H1 (cell line): Measurements from ENCODE around the gene ZNF829. TPM values are rescaled to one million over a fixed set of nuclear protein-coding genes. Genes with fewer than 3 reads are reported as not detected.

Experiments used
- EGR1 ChIP-seq: IDR thresholded peaks from 2 replicates; pipeline ENCODE4 v1.6.1; 2011; ENCODE audit warnings: low read depth, low read length, borderline replicate concordance
- EP300 ChIP-seq, 2 experiments: IDR thresholded peaks; 1 replicate in 1 of 2; 2 replicates in 1 of 2; pipeline ENCODE4 v1.6.1; 2011 to 2012; ENCODE audit warnings: low read depth in 2 of 2, low read length in 2 of 2, mild to moderate bottlenecking in 2 of 2, borderline replicate concordance in 1 of 2, inconsistent platforms in 1 of 2, moderate library complexity in 1 of 2
- FOSL1 ChIP-seq: IDR thresholded peaks from 2 replicates; pipeline ENCODE4 v1.6.1; 2011; ENCODE audit warnings: mild to moderate bottlenecking, low read depth, low read length, moderate library complexity; ENCODE audit not compliant: insufficient read depth
- POLR2A ChIP-seq, 2 experiments: IDR thresholded peaks; 1 replicate in 1 of 2; 2 replicates in 1 of 2; pipeline ENCODE4 v1.6.1; 2011; ENCODE audit warnings: low read depth in 2 of 2, low read length in 2 of 2, mild to moderate bottlenecking in 2 of 2; ENCODE audit errors: control extremely low read depth in 1 of 2
- POLR2AphosphoS5 ChIP-seq: IDR thresholded peaks from 2 replicates; pipeline ENCODE4 v1.6.1; 2011; ENCODE audit warnings: low read depth, low read length
- SIN3A ChIP-seq, 2 experiments: IDR thresholded peaks in 1 of 2; conservative IDR thresholded peaks in 1 of 2; 2 replicates each; pipeline ENCODE4 v1.6.1; 2011 to 2012; ENCODE audit warnings: low read length in 2 of 2, improper control_type of control experiment in 1 of 2, low read depth in 1 of 2, mild to moderate bottlenecking in 1 of 2
- SRF ChIP-seq: IDR thresholded peaks from 2 replicates; pipeline ENCODE4 v1.6.1; 2011; ENCODE audit warnings: mild to moderate bottlenecking, low read depth, low read length, moderate library complexity
- TBP ChIP-seq: IDR thresholded peaks from 2 replicates; pipeline ENCODE4 v1.6.1; 2011; ENCODE audit warnings: low read depth, low read length, improper control_type of control experiment
- TEAD4 ChIP-seq: IDR thresholded peaks from 2 replicates; pipeline ENCODE4 v1.6.1; 2012; ENCODE audit warnings: low read depth, low read length, inconsistent platforms, mixed read lengths
- polyA plus RNA-seq, 7 experiments: library from polyadenylated mRNA; depleted of rRNA in 3 of 7; stranded (reverse) in 5 of 7; unstranded in 2 of 7; fragments of >200 nt in 5 of 7; fragments of 200-250 nt in 2 of 7; gene quantifications; 1 replicate in 5 of 7; 2 replicates in 1 of 7; 4 replicates in 1 of 7; pipeline versions ENCODE4 v1.2.1 to v1.2.3, GENCODE V29; 2011 to 2013; ENCODE audit warnings: missing spikeins in 2 of 7, mixed read lengths in 2 of 7
- total RNA-seq: library from RNA; stranded (reverse); fragmentation: NEBNext Ultra II Directional; extraction: Animal tissue kit (Norgen Biotek cat#: 25700); gene quantifications from 2 replicates; pipeline ENCODE4 v1.2.1, GENCODE V29; 2021

The ZNF829 gene
- total and polyA plus RNA-seq, 2 of the 8 experiments (the other 6 are each of a cell fraction or from before 2014, with no cell fraction given), result 1.3 to 3.3 TPM

- TF ChIP-seq EP300 (IDR thresholded peaks at IDR 0.05; ENCODE audit: borderline replicate concordance in 1 of 2, low read depth in 2 of 2, low read length in 2 of 2) (no peak), POLR2A (IDR thresholded peaks at IDR 0.05; ENCODE audit: control extremely low read depth in 1 of 2, low read depth in 2 of 2, low read length in 2 of 2) (peak; percentile 71 to 85), TBP (peak; percentile 76), FOSL1 (no peak), EGR1 (no peak), POLR2AphosphoS5 (peak; percentile 75), SRF (no peak), SIN3A (conservative IDR thresholded peaks at IDR 0.05 in 1 of 2, IDR thresholded peaks at IDR 0.05 in 1 of 2; ENCODE audit: low read depth in 1 of 2, low read length in 2 of 2) (0 out of 4 replicates have a peak, but pooled peaks of 1 of the 2 experiments have one; percentile 28), TEAD4 (0 out of 2 replicates have a peak, but pooled peaks have one; percentile 42)
Measured at GRCh38 chr19:36849701-36850558, 66.2 kb downstream of the ZNF829 start (continued).
